Chondrocyte (in vitro differentiated cells): Measurements from ENCODE around the gene PLCB4. TPM values are rescaled to one million over a fixed set of nuclear protein-coding genes. Genes with fewer than 3 reads are reported as not detected.
"Not testable (repeated sequence)": the region's sequence is repeated elsewhere in the genome, so short reads cannot be mapped to it uniquely, and the experiment has no call there.

ENCODE experiments used
- DNase-seq: peaks from one replicate; pipeline ENCODE4 v3.0.0; 2021; ENCODE audit warnings: mixed read lengths, low spot score
- H3K27ac Mint-ChIP-seq: one replicate; pipeline ENCODE4 v1.8.0; 2021; ENCODE audit warnings: mild to moderate bottlenecking, moderate library complexity, mixed read lengths; ENCODE audit not compliant: unreplicated experiment
- H3K27me3 Mint-ChIP-seq: 2 replicates; pipeline ENCODE4 v1.8.0; 2021; ENCODE audit warnings: low read depth, mixed read lengths
- H3K36me3 Mint-ChIP-seq: 2 replicates; pipeline ENCODE4 v1.8.0; 2021; ENCODE audit warnings: low read depth, mixed read lengths
- H3K4me1 Mint-ChIP-seq: 2 replicates; pipeline ENCODE4 v1.8.0; 2021; ENCODE audit warnings: low read depth, mild to moderate bottlenecking, mixed read lengths
- H3K4me3 Mint-ChIP-seq: one replicate; pipeline ENCODE4 v1.8.0; 2021; ENCODE audit warnings: mild to moderate bottlenecking, moderate library complexity, mixed read lengths; ENCODE audit not compliant: unreplicated experiment
- H3K9me3 Mint-ChIP-seq: 2 replicates; pipeline ENCODE4 v1.8.0; 2021; ENCODE audit warnings: low read depth, mixed read lengths
- CTCF ChIP-seq: fragments of 200-600 bp; sonication (generic); IDR thresholded peaks from 2 replicates; pipeline ENCODE4 v1.5.0; 2021; ENCODE audit warnings: antibody characterized with exemption, mild to moderate bottlenecking, moderate library complexity
- total RNA-seq: library from RNA; stranded (reverse); gene quantifications from 3 replicates; pipeline ENCODE4 v1.2.1, GENCODE V29; 2021

Gene PLCB4
- total RNA-seq, 1 donor from 2014 or later: 13.3 TPM

DNA sequence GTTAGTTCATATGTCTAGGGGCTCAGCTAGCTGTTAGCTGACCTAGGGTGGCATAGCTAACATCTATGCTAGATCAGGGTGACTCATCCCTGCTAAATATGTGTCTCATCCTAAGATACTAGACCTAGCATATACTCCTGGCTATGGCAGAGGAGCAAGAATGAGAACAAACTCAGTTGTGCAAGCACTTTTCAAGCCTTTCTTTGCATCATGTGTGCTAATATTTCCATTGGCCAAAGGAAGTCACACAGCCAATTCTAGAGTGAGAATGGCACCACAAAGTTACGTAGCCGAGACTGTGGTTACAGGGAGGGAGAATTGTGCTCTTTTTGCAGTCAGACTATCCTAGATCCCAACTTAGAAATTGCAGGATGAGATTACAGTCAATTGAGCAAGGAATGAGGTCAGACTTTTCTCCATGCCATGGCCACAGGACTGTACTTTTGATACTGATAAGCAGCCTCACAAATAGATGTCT lies 78.7 kb downstream of the PLCB4 start:
- Mint-ChIP-seq H3K27me3 (no peaks in the 10 kb centered on the region), H3K36me3 (peaks cover 6% of the 10 kb centered on the region), H3K4me3 (no peak overlapping the region), H3K4me1 (peaks cover 35% of the 10 kb centered on the region), H3K9me3 (peaks cover 11% of the 10 kb centered on the region), H3K27ac (no peak overlapping the region)
- DNase-seq: no peak
- no peak for TF ChIP-seq CTCF

GRCh38 chr20:9148291-9148690 lies 79.4 kb downstream of the PLCB4 start:
- H3K9me3 Mint-ChIP-seq: peaks cover 11% of the 10 kb centered on the region
- no peaks in the 10 kb centered on the region for H3K27me3 Mint-ChIP-seq
- no peak overlapping the region for H3K4me3 Mint-ChIP-seq
- no peak for DNase-seq
- no peak overlapping the region for H3K27ac Mint-ChIP-seq
- H3K36me3 Mint-ChIP-seq: peaks cover 5% of the 10 kb centered on the region
- H3K4me1 Mint-ChIP-seq: peaks cover 35% of the 10 kb centered on the region
- TF ChIP-seq CTCF: no peak

DNA sequence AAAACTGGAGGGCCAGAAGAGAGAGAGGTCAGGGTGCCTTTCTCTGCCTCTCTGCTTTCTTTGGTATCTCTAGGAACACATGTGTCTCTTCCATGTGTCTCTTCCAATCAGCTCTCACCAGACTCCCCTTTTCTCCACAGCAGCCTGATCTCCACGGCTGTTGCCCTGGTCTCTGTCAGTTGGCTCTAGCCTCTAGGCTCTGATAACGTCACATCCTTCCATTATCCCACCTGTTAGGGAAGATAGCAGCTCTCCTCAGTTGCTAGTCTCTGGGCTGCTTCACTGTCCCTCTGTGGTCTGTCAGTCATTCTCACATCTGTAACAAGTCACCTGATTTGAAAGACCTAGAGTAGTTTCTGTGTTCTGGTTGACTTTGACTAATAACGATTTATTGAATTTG lies 80.2 kb downstream of the PLCB4 start:
- H3K27ac Mint-ChIP-seq: no peak overlapping the region
- H3K36me3 Mint-ChIP-seq: peaks cover 7% of the 10 kb centered on the region
- DNase-seq: no peak

DNA sequence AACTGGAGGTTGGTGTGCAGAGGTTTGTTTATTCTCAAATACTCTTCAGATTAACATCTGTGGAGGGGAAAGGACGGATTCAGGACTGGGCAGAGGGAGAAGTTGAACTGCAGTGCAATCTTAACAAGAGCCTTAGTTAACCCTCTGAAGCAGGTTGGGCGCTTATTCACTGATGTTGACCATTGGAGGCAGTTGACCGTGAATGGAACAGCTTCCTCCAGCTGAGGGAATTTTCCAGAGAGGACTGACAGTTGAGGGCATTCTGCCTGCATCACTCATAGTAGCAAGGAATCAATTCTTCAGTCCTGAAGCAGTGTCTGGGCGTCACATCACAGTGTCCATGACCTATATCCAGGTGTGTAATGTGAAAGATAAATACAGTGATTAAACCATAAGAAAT lies 80.9 kb downstream of the PLCB4 start:
- DNase-seq: no peak
- Mint-ChIP-seq H3K36me3 (peaks cover 7% of the 10 kb centered on the region), H3K27ac (no peak overlapping the region), H3K4me1 (peaks cover 24% of the 10 kb centered on the region), H3K9me3 (peaks cover 11% of the 10 kb centered on the region), H3K27me3 (no peaks in the 10 kb centered on the region), H3K4me3 (no peak overlapping the region)
- TF ChIP-seq CTCF: no peak

More for the DNA sequence above, 80.2 kb downstream of the PLCB4 start:
- H3K9me3 Mint-ChIP-seq: peaks cover 11% of the 10 kb centered on the region
- peaks cover 29% of the 10 kb centered on the region for H3K4me1 Mint-ChIP-seq
- H3K4me3 Mint-ChIP-seq: no peak overlapping the region
- H3K27me3 Mint-ChIP-seq: no peaks in the 10 kb centered on the region
- no peak for TF ChIP-seq CTCF

DNA sequence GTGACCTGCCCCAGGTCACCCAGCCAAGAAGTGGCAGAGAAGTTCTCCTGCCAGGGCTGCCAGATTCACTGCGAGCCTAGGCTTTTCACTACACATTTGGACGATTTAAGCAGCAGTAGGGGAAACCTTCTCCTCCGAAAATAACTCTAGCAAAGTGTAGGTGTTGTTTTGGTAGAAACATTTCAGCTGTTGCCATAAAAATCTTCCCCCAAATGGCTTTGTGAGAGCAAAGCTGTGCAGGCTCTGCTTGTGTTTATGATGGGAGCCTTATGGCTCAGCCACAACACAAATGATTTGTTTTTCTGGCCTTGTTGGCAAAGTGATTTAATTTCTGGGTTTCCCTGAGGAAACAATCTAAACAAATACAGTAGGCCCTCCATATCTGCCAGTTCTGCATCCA lies 81.8 kb downstream of the PLCB4 start:
- H3K4me3 Mint-ChIP-seq: no peak overlapping the region
- H3K27me3 Mint-ChIP-seq: no peaks in the 10 kb centered on the region
- H3K36me3 Mint-ChIP-seq: peaks cover 7% of the 10 kb centered on the region
- no peak for DNase-seq
- H3K9me3 Mint-ChIP-seq: peaks cover 13% of the 10 kb centered on the region
- H3K27ac Mint-ChIP-seq: no peak overlapping the region
- TF ChIP-seq CTCF: no peak
- H3K4me1 Mint-ChIP-seq: peaks cover 15% of the 10 kb centered on the region

- not testable (repeated sequence) for H3K27me3 Mint-ChIP-seq, DNase-seq, H3K9me3 Mint-ChIP-seq, H3K27ac Mint-ChIP-seq, H3K4me3 Mint-ChIP-seq, H3K36me3 Mint-ChIP-seq
- H3K4me1 Mint-ChIP-seq: peaks cover 13% of the 10 kb centered on the region
Observed at GRCh38 chr20:9152139-9152538, 83.3 kb downstream of the PLCB4 start.
